Gastroesophageal sphincter (tissue), 3 donors: ENCODE data around the gene GRXCR2.

Source experiments
- POLR2A ChIP-seq, 2 donors: fragments of 450-650 bp; IDR thresholded peaks; one replicate each; pipeline ENCODE4 v1.6.1; 2017; ENCODE audit warnings: antibody characterized with exemption in 2 of 2, mild to moderate bottlenecking in 2 of 2, moderate library complexity in 1 of 2
- POLR2AphosphoS5 ChIP-seq: sonication (generic); formaldehyde crosslinking; IDR thresholded peaks from one replicate; pipeline ENCODE4 v1.6.1; 2017; ENCODE audit warnings: antibody characterized with exemption
- TF ChIP-seq, protein P1 (sequence below), 4 experiments: fragments of 200-600 bp in 2 of 4; fragments of 450-650 bp in 2 of 4; sonication (generic) in 1 of 4; IDR thresholded peaks; one replicate each; pipeline ENCODE4 v1.5.1; 2017 to 2019; ENCODE audit warnings: antibody characterized with exemption in 4 of 4, mild to moderate bottlenecking in 2 of 4, moderate library complexity in 2 of 4

DNA sequence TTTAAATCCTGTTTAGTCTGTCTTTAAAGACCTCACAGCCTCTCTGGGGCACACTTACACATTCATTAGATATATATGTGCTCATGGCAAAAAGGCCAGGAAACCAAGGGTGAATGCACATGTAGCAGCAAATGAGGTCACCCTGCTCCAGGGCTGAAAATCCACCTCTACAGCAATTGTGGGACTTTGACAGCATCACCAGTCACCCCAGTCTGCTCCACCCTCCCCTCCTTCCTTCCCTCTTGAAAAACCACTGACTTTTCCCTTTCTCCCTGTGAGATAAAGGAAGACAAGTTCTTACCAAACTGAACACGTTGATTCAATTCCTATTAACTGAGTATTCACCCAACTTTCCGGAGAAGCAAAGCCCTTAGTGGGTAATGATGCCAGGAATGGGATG is 48.4 kb upstream of the GRXCR2 start:
- TF ChIP-seq POLR2A (IDR thresholded peaks at IDR 0.05) = no peak
- TF ChIP-seq, protein P1, sequence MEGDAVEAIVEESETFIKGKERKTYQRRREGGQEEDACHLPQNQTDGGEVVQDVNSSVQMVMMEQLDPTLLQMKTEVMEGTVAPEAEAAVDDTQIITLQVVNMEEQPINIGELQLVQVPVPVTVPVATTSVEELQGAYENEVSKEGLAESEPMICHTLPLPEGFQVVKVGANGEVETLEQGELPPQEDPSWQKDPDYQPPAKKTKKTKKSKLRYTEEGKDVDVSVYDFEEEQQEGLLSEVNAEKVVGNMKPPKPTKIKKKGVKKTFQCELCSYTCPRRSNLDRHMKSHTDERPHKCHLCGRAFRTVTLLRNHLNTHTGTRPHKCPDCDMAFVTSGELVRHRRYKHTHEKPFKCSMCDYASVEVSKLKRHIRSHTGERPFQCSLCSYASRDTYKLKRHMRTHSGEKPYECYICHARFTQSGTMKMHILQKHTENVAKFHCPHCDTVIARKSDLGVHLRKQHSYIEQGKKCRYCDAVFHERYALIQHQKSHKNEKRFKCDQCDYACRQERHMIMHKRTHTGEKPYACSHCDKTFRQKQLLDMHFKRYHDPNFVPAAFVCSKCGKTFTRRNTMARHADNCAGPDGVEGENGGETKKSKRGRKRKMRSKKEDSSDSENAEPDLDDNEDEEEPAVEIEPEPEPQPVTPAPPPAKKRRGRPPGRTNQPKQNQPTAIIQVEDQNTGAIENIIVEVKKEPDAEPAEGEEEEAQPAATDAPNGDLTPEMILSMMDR (IDR thresholded peaks at IDR 0.05) = no peak
- no peak for TF ChIP-seq POLR2AphosphoS5
